Measurements from ENCODE around the gene SCN4B. TPM values are rescaled to one million over a fixed set of nuclear protein-coding genes. Genes with fewer than 3 reads are reported as not detected.

SCN4B gene
- total RNA-seq, 1 experiment from 2014 or later = 1.6 TPM

DNA sequence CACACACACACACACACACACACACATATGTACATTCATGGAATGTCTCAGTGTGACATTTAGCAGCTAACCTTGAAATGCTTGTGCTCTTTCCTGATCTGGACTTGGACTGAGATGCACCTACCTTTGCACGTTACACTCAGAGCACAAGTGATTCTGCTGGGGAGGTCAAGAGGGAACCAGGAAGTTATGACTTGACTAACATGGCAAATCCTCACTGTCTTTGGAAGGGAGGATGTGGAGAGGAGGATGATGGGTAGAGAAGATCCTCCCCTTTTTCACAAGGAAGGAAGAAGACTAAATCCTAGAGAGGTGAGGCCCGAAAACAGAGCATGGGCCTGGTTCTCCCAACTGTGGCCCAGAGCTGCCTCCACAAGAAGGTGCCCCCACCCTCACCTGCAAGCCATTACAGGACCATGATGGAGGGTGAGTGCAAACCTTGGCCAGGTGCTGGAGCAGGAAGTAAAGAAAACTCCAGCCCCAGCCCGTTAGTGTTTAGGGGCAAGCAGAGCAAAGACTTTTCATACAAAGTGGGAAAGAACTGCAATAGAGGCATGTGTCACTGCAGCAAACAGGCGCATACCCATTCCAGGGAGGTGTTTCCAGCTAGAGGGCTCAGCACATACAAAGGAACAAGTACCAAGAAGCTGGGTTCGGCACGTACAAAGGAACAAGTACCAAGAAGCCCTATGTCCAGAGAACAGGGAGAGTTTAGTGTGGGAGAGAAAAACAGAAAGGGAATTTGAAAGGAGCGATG lies 26.4 kb downstream of the SCN4B start:
- Histone ChIP-seq H3T11ph (ENCODE audit: low read length) (no peak overlapping the region), H2BK20ac (ENCODE audit: low read depth, low read length, poor library complexity, severe bottlenecking) (no peak overlapping the region), H3K18ac (ENCODE audit: insufficient read length, low read depth, low read length) (no peak overlapping the region), H4K5ac (ENCODE audit: insufficient read length, low read depth, low read length) (no peak overlapping the region), H2AFZ (ENCODE audit: low read length) (no peak overlapping the region), H3K27me3 (ENCODE audit: insufficient read depth, low read length) (no peaks in the 10 kb centered on the region), H2AK5ac (ENCODE audit: insufficient read length, low read length) (no peak overlapping the region), H3K27ac (ENCODE audit: insufficient read length, low read depth, low read length) (no peak overlapping the region), H3K14ac (ENCODE audit: insufficient read depth, low read length) (no peak overlapping the region), H2BK15ac (ENCODE audit: low read depth, low read length) (no peak overlapping the region), H4K20me1 (ENCODE audit: control insufficient read depth, insufficient read depth, insufficient read length) (no peaks in the 10 kb centered on the region), H3K4ac (ENCODE audit: low read depth, low read length) (no peak overlapping the region), H3K23me2 (ENCODE audit: insufficient read length, low read depth, low read length, poor library complexity, severe bottlenecking) (no peaks in the 10 kb centered on the region), H3K23ac (ENCODE audit: insufficient read length, low read depth, low read length) (no peak overlapping the region), H3K4me1 (ENCODE audit: insufficient read depth, low read length) (no peaks in the 10 kb centered on the region), H3K56ac (ENCODE audit: insufficient read length, low read depth, low read length) (no peak overlapping the region), H4K8ac (replicated peaks; ENCODE audit: insufficient read length, low read depth, low read length) (no peak overlapping the region), H4K91ac (ENCODE audit: insufficient read length, low read depth, low read length) (no peak overlapping the region), H3K79me1 (ENCODE audit: insufficient read depth, low read depth, low read length, poor library complexity, severe bottlenecking) (no peaks in the 10 kb centered on the region), H3K9ac (ENCODE audit: extremely low read depth, insufficient read length, low read length) (no peak overlapping the region), H2BK120ac (ENCODE audit: low read depth, low read length, poor library complexity, severe bottlenecking) (no peak overlapping the region), H2BK12ac (ENCODE audit: insufficient read length, low read depth, low read length) (no peak overlapping the region), H2BK5ac (ENCODE audit: insufficient read length, low read length) (no peak overlapping the region), H3K4me2 (ENCODE audit: insufficient read depth, insufficient read length, low read length) (no peak overlapping the region), H3K79me2 (ENCODE audit: insufficient read depth, low read length) (no peaks in the 10 kb centered on the region), H3K9me3 (ENCODE audit: control insufficient read depth, low read depth, low read length) (no peaks in the 10 kb centered on the region)
- H3K9me3 Mint-ChIP-seq = no peaks in the 10 kb centered on the region
- TF ChIP-seq, protein P1, sequence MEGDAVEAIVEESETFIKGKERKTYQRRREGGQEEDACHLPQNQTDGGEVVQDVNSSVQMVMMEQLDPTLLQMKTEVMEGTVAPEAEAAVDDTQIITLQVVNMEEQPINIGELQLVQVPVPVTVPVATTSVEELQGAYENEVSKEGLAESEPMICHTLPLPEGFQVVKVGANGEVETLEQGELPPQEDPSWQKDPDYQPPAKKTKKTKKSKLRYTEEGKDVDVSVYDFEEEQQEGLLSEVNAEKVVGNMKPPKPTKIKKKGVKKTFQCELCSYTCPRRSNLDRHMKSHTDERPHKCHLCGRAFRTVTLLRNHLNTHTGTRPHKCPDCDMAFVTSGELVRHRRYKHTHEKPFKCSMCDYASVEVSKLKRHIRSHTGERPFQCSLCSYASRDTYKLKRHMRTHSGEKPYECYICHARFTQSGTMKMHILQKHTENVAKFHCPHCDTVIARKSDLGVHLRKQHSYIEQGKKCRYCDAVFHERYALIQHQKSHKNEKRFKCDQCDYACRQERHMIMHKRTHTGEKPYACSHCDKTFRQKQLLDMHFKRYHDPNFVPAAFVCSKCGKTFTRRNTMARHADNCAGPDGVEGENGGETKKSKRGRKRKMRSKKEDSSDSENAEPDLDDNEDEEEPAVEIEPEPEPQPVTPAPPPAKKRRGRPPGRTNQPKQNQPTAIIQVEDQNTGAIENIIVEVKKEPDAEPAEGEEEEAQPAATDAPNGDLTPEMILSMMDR (conservative IDR thresholded peaks at IDR 0.05) = no peak
- DNase-seq = no peak
- no CpG with 5 or more reads among the region's 7 CpGs for WGBS (ENCODE audit: extremely low coverage, insufficient read length, low lambda C conversion rate)
- peaks cover 14% of the 10 kb centered on the region for H3K27me3 Mint-ChIP-seq (ENCODE audit: low read depth)
- peak overlapping the region in 1 of 3 experiments; percentile 83; a peak in 1 of 7 replicates for H3K27ac Mint-ChIP-seq
- peaks cover 6 to 12% of the 10 kb centered on the region in 2 experiments for H3K4me1 Mint-ChIP-seq
- H3K4me3 Mint-ChIP-seq = no peak overlapping the region
- H3K36me3 Mint-ChIP-seq (ENCODE audit: insufficient read depth in 1 of 3, low read depth in 3 of 3) = no peaks in the 10 kb centered on the region
